Measurements from ENCODE around the gene ZBTB46.
A peak's percentile ranks its signal among the peaks of the same experiment; 100 is the strongest.

The ZBTB46 gene

DNA sequence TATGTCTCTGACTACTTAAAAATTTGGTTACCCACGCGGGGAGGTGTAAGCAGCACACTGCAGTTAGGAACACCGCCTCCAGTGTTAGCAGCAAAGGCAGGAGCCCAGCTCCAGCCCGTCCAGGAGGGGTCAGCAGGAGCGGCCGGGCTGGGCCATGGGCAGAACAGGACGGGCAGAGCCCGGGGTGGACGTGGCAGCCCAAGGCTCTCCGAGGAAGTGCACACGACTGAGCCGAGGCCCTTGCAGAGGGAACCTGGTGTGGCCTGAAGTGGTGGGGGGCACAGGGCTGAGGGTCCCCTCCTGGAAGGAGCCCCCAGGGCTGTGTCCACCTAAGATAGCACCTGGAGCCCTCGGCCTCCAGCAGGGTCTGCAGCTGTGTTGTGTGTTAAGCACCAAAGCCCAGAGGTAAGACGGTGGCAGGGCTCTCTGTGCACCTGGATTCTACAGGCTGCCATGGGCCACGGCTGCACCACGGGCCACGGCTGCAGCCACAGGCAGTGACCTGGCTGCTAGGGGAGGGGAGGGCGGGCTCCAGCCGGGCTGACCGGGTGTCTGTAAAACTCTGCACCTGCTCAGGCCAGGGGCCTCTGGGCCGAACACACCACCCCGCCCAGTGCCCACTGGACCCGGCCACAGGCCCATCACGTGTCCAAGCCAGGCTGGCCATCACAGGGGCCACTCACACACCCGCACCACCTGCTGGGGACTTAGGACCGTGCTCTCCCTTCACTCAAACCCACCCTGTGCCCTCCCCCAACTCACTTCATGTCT lies 84.9 kb downstream of the ZBTB46 start:
- DNase-seq (ENCODE audit: low read depth), result no peak

DNA sequence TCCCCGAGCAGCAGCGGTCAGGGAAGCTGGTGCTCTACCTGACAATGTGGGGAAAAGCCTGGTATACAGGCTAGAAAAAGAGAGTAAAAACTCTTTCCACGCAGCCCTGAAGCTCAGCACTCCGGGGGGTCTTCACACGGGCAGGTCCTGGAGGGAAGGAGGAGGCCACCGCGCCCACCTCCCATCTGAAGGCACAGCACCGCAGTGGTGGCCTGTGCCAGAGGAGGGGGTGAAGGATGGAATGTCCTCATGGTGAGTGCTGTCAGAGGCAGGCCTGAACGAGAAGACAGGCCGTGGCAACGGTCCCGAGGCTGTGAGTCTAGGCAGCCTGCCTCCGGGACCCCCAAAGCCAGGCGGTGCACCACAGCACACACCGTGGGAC lies 85.6 kb downstream of the ZBTB46 start:
- DNase-seq (ENCODE audit: low read depth), result no peak

DNA sequence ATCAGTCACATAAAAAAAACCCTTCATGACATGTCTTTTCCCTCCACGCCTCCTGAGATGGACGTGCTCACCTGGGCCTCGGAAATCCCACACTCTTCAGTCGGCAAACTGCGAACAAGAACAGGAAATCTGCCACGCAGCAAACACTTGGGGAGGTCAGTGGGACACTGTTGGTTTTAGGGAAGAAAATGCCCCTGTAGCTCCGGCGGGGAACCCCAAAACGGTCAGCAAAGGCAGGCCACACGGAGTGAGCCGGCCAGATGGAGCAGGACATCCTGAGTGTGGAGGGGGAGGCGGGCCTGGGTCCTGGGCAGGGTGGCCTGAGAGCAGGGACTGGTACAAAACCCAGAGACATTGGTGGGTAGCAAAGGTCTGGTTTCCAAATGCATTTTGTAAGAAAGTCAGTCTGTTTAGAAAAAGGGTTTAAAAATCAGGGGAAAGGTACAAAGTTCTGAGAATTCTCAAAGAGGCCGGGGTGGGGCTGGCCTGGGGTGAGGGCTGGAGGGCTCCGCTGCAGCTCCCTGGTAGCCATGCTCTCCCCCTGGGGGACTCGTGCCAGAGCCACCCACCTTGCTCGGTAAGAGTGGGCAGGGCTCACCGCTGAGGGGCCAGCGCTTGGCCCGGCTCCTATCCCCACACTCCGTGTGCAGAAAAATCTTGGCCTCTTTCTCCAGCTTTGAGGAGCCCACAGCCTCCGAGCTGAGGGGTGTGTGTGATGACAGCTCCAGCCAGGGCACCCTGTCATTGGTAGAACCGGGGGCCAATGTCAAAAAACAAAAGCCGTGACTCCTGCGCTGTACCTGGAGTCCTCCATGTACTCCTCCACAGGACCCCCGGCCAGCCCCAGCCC lies 86.3 kb downstream of the ZBTB46 start:
- no peak for DNase-seq (ENCODE audit: low read depth)

DNA sequence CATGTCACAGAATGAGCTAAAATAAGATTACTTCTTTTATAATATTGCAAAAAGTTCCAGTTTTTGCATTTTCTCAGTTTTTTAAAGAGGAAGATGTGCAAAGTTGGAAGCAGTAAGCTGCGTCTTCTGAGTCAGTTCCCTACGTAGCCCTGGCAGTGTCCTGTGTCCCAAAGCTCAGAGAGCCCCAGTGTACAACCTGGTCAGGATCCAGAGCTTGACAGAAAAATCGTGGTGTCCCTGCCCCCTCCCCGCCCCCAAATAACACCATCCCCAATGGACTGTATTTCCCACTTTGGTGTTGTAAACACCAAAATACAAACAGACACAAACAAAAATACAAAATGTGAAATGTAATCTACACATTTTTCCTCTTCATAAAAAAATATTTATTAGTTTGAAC lies 86.9 kb downstream of the ZBTB46 start:
- DNase-seq (ENCODE audit: low read depth), result no peak

DNA sequence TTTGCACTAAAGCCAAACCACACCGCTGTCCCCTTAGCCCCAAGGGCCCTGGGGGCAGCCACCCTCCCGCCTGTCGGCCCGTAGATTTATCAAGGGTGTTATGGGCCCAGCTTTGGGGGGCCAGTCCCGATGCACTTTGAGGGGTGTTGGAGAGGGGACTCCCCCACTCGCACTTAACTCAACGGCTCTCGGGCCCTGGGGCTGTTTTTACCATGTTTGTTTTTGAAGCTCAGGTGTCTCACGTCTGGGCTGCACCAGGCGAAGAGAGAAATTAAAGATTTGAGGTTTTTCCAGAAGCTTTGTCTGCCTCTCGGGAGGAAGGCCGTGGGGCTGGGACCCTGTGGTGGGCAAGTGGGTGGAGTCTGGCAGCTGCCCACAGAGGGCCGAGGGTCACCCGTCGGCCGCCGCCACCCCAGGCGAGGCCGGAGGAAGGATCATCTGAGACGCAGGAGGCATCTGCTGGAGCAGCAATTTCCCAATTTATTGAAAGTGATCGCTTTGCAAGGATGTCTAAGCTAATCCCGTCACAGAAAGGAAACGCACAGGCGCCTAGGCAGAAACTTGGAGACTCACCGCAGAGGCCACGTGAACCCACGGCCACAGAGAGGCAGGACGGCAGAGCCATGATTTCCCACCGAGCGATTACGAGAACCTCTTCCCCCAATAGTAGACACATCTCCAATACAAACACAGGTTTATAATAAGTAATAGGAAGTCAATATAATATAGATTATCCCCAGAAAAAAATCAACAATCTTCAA lies 87.7 kb downstream of the ZBTB46 start:
- DNase-seq (ENCODE audit: low read depth), result no peak

DNA sequence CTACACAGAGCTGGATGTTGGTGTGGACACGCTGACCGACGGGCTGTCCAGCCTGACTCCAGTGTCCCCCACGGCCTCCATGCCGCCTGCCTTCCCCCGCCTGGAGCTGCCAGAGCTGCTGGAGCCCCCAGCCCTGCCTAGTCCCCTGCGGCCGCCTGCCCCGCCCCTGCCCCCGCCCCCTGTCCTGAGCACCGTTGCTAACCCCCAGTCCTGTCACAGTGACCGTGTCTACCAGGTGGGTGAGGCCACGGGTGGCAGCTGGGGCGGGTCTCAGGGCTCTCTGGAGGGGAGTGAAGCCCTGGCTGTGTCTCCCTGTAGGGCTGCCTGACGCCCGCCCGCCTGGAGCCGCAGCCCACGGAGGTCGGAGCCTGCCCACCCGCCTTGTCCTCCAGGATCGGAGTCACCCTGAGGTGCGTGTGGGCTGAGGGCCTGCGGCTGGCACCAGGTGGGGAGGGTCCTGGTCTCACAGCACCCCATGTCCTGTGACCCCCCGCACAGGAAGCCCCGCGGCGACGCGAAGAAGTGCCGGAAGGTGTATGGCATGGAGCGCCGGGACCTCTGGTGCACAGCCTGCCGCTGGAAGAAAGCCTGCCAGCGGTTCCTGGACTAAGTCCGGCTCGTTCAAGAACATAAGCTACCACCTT lies 88.6 kb downstream of the ZBTB46 start:
- no peak for DNase-seq (ENCODE audit: low read depth)

DNA sequence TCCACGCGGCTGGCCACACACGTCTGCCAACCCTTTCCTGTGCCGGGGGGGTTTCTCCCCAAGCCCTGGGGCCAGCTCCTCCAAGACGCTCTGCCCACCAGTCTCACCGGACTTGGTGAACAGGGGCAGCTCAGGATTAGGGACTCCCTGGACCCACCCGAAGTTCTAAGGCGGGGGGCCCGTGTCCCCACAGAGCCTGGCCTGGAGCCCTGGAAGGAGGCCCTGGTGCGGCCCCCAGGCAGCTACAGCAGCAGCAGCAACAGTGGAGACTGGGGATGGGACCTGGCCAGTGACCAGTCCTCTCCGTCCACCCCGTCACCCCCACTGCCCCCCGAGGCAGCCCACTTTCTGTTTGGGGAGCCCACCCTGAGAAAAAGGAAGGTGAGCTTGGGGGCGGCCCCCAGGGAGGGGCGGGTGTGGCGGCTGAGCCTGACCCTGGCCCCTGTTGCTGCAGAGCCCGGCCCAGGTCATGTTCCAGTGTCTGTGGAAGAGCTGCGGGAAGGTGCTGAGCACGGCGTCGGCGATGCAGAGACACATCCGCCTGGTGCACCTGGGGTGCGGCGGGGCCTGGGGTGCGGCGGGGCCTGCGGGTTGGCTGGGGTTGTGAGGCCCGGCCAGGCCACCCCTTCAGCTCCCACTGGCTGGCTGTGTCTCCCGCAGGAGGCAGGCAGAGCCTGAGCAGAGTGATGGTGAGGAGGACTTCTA lies 89.2 kb downstream of the ZBTB46 start:
- no peak for DNase-seq (ENCODE audit: low read depth)

DNA sequence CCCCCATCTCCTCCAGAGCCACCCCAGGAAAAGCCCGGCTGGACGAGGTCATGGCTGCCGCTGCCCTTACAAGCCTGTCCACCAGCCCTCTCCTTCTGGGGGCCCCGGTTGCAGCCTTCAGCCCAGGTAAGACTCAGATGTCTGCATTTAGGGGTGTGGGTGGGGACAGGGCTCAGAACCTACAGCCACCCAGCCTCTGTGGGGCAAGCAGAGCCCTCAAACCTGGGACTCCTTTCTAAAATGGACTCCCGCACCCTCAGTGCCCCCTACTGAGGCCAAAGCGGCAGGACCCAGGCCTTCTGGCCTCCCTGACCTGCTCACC lies 89.7 kb downstream of the ZBTB46 start:
- no peak for DNase-seq (ENCODE audit: low read depth)

DNA sequence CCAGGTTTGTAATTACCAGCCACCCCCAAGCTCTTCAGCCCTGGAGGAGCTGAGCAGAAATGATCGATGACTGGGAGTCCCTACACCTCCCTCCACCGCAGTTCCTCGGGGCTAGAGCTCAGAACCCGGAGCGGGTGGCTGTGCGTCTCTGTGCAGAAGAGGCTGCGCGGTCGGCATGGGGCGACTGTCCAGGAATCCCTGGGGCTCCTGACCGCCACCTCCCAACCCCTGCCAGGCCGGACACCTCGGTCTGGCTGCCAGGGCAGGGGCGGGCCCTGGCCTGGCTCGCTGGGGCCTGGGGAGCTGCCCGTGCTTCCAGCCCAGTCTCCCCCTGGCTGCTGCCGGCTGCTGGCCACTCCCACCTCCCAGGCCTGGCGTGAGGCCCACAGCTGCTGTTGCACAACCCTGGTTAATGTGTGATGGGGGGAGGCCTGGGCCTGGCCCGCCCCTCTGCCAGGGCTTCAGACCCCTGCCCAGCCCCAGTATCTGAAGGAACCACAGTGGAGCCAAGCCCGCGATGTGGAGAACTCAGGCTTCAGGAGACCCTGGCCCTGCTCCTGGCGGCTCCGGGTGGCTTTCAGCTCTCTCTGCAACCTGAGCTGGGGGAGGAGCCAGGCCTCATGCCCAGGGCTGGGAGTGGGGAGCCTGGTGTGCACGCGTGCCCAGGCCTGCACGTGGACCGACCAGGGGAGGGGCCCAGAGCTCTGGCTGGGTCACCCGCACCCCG lies 90.3 kb downstream of the ZBTB46 start:
- DNase-seq (ENCODE audit: low read depth), result no peak

DNA sequence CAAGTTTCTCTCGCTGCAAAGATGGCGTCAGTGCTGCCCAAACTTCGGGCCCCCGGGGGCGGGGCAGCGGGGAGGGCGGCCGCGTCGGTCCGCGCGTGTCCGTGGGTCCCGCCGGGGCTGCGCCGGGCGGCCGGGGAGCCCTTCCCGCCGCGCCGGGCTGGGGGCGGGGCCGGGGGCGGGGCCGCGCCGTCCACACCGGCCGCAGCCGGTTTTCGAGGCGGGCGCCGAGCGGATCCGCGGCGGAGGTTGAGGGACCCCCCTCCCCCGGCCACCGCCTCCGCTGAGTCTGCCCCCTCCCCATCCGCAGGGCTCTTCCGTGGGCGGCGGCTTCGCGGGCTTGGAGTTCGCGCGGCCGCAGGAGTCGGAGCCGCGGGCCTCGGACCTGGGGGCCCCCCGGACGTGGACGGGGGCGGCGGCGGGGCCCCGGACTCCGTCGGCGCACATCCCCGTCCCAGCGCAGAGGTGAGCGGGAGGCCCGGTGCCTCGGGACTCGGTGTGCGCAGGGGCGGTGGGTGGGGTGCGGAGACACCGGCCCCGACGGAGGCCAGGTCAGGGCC lies 90.9 kb downstream of the ZBTB46 start:
- DNase-seq (ENCODE audit: low read depth), result peak; percentile 53

DNA sequence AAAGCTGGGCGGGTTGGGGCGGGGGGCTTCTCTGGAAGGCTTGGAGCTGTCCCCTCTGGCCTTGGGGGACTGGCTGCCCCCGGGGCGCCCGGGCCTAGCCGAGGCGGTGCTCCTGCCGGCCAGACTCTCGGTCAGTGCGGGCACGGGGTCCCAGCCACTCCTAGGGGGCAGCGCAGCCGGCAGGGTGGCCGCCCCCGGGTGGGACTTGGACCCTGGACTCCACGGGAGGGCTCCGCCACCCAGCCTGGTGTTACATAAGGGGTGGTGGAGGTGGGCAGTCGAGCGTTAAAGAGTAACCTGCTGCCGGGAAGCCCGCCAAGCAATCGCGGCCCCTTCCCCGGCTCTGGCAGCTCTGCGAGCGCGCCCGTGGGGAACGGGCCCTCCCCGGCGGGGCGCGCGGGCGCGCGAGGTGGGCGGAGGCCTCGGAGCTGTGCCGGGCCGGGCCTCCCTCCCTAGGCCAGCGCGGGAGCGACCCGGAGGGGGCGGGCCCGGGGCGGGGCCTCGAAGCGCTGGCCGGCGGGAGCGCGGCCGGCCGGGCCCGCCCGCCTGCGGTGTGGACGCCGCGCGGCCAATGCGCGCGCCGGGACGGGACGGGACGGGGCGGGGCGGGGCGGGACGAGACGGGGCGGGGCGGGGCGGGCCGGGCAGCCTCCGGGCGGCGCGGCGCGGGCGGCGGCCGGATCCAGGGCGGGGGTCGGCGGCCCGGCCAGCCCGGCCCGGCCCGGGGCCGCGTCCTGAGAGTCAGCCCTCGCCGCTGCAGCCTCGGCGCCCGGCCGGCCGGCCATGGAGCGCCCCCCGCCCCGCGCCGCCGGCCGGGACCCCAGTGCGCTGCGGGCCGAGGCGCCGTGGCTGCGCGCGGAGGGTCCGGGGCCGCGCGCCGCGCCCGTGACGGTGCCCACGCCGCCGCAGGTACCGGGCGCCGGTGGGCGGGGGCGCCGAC lies 91.7 kb downstream of the ZBTB46 start, which contains the start of gene SLC2A4RG:
Gene SLC2A4RG, plus strand, starts transcription at position 647 of the 940 bp plus-strand sequence. Its CDS starts 137 bp downstream, at position 784.
- DNase-seq (ENCODE audit: low read depth), result peak; percentile 67

DNA sequence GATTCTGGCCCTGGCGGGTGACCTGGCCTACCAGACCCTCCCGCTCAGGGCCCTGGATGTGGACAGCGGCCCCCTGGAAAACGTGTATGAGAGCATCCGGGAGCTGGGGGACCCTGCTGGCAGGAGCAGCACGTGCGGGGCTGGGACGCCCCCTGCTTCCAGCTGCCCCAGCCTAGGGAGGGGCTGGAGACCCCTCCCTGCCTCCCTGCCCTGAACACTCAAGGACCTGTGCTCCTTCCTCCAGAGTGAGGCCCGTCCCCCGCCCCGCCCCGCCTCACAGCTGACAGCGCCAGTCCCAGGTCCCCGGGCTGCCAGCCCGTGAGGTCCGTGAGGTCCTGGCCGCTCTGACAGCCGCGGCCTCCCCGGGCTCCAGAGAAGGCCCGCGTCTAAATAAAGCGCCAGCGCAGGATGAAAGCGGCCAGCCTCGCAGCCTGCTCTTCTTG lies 92.4 kb downstream of the ZBTB46 start:
- DNase-seq (ENCODE audit: low read depth), result no peak

DNA sequence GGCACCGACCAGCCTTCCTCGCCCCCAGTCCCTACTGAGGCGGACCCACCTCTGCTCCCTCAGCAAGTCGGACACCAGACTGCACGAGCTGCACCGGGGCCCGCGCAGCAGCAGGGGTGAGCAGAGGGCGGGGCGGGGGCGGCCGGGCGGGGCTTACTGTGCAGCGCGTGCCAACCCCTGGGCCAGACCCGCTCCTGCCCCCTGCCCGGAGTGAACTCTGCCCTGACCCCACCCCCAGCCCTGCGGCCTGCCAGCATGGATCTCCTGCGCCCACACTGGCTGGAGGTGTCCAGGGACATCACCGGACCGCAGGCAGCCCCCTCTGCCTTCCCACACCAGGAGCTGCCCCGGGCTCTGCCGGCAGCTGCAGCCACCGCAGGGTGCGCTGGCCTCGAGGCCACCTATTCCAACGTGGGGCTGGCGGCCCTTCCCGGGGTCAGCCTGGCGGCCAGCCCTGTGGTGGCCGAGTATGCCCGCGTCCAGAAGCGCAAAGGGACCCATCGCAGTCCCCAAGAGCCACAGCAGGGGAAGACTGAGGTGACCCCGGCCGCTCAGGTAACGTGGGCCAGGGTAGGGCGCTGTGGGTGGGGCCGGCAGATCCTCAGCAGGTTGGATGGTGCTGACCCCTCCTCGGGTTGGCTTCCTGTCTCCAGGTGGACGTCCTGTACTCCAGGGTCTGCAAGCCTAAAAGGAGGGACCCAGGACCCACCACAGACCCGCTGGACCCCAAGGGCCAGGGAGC lies 92.9 kb downstream of the ZBTB46 start:
- DNase-seq (ENCODE audit: low read depth), result no peak

DNA sequence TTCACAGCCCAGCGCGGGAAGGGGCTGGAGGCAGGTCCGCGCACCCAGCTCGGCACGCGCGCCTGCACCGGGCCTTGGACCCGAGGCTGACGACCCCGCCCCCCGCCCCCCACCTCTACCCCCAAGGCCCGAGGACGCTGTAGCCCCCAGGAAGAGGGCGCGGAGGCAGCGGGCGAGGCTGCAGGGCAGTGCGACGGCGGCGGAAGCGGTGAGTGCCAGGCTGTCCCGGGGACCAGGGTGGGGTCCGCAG lies 93.4 kb downstream of the ZBTB46 start:
- no peak for DNase-seq (ENCODE audit: low read depth)

DNA sequence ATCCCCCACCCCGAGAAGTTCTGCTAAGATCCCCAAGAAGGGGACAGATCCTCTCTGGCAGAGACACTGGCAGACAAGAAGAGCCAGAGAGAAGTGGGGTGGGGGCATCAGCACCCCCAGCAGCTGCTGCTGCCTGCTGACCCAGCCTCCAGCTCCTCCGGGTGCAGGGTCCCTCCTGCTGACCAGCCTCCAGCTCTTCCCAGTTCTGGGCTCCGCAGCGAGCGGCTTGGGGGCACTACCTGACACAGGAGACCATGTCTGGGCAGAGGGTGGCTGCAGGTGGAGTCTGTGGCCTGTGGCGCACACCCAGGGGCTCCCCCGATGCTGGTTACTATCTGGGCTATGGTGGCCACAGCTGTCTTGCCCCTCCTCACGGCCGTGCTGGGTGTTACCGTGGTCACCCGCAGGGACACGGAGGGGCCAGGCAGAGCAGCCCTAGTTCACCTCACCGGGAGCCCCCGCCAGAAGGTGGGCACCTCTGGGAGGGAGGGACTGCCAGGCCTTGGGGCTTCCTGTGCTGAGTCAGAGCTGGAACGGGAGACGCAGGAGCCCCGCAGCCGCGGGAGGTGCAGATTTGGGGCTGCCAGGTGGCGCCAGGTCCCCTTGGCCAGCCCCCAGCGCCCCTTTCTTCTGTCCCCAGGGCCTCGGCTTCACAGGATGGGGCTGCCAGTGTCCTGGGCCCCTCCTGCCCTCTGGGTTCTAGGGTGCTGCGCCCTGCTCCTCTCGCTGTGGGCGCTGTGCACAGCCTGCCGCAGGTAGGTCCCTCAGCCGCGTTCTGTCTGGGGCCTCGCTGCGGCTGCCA lies 94.0 kb downstream of the ZBTB46 start:
- DNase-seq (ENCODE audit: low read depth), result peak; percentile 52

DNA sequence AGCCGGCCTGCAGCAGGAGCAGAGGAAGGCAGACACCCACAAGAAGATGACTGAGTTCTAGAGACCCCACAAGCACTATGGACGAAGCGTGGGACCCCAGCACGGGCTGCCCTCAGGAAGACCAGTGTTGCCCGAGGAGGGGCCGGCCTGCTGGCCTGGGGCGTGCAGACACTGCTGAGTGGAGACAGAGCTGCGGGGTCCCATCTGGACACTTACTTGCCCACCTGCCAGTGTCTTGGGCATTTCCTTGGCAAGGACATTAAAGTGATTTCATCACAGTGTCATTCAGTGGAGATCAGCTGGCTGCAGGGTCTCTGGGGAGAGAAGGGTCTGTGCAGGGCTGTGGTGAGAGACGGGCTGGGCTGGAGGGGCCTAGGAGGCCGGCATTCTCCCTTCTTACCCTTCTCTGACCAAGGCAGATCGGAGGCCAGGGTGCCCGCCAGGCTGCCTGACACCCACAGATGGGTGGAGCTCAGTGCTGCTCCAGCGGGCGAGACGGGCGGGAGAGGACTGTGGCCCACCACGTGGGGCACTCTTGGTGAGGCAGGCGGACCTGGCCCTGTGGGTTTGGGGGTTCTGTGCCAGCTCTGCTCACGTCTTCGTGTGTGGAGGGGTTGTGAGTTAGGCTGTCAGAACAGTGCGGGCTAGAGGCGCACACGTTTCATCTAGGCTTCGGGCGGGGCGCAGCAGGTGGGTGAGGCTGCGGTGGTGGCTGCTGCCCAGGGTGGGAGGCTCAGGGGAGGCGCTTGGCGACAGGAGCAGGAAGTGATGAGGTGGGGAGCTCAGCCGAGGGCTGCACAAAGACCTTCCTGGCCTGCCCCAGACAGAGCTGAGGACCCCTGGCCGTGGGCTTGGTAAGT lies 95.0 kb downstream of the ZBTB46 start, which contains the start of gene LIME1:
Gene LIME1, plus strand, starts transcription at position 806 of the 860 bp plus-strand sequence. CDS start 886 bp downstream, outside the sequence.
- DNase-seq (ENCODE audit: low read depth), result peak; percentile 75

All from activated T-helper 1 cell treated with Interleukin-2 at 50 U/mL for 16 hours (primary cell).